GM21447 (cell line): ENCODE results near the gene SOAT1.
"Not testable (repeated sequence)": the region's sequence is repeated elsewhere in the genome, so short reads cannot be mapped to it uniquely, and the experiment has no call there.

ENCODE experiments used
- ATAC-seq: cut with Tn5 transposase; IDR thresholded peaks from one replicate; pipeline ENCODE4 v1.9.1; 2021; ENCODE audit not compliant: unreplicated experiment

SOAT1 gene

GRCh38 chr1:179342740-179343404, 49.3 kb downstream of the SOAT1 start:
- no peak for ATAC-seq

GRCh38 chr1:179351281-179351680, 57.7 kb downstream of the SOAT1 start:
- ATAC-seq = no peak

- ATAC-seq = no peak
Measured at GRCh38 chr1:179352236-179352635, 58.6 kb downstream of the SOAT1 start.

GRCh38 chr1:179353546-179353945, 59.9 kb downstream of the SOAT1 start:
- ATAC-seq = no peak

GRCh38 chr1:179361631-179362030, 68.0 kb downstream of the SOAT1 start:
- not testable (repeated sequence) for ATAC-seq

- peak; percentile 97 for ATAC-seq
Measured at GRCh38 chr1:179365342-179366092, 71.9 kb downstream of the SOAT1 start, which contains the start of gene AXDND1. Gene AXDND1, plus strand, starts transcription at chr1:179365971. Its CDS starts 539 bp downstream, at chr1:179366510.

- ATAC-seq = peak; percentile 25
Measured at GRCh38 chr1:179366093-179366800, 72.7 kb downstream of the SOAT1 start.

GRCh38 chr1:179369751-179370341, 76.2 kb downstream of the SOAT1 start:
- no peak for ATAC-seq

GRCh38 chr1:179372160-179372559, 78.6 kb downstream of the SOAT1 start:
- ATAC-seq = no peak

GRCh38 chr1:179376223-179376622, 82.6 kb downstream of the SOAT1 start:
- no peak for ATAC-seq

GRCh38 chr1:179380299-179380698, 86.7 kb downstream of the SOAT1 start:
- ATAC-seq = no peak

- no peak for ATAC-seq
Measured at GRCh38 chr1:179384027-179384426, 90.4 kb downstream of the SOAT1 start.

- no peak for ATAC-seq
Measured at GRCh38 chr1:179385510-179385909, 91.9 kb downstream of the SOAT1 start.

GRCh38 chr1:179393721-179394120, 100.1 kb downstream of the SOAT1 start:
- no peak for ATAC-seq

- not testable (repeated sequence) for ATAC-seq
Measured at GRCh38 chr1:179399399-179399798, 105.8 kb downstream of the SOAT1 start.
